Panc1 (cell line): Measurements from ENCODE around the gene DPH1.
A peak's percentile ranks its signal among the peaks of the same experiment; 100 is the strongest.

Experiments
- POLR2AphosphoS5 ChIP-seq: IDR thresholded peaks from 2 replicates; pipeline ENCODE4 v1.6.1; 2012; ENCODE audit warnings: mild to moderate bottlenecking, low read depth, low read length, moderate library complexity
- SIN3A ChIP-seq: IDR thresholded peaks from 2 replicates; pipeline ENCODE4 v1.6.1; 2012; ENCODE audit warnings: low read depth, mild to moderate bottlenecking, low read length, moderate library complexity, borderline replicate concordance; ENCODE audit not compliant: insufficient read depth
- TF ChIP-seq, protein P1 (sequence below): fragments of 450-650 bp; IDR thresholded peaks from 2 replicates; pipeline ENCODE4 v1.5.1; 2017; ENCODE audit warnings: mild to moderate bottlenecking
- TF ChIP-seq, protein P2 (sequence below), 2 experiments: IDR thresholded peaks; 2 replicates each; pipeline ENCODE4 v1.6.1; 2011 to 2012; ENCODE audit warnings: low read depth in 2 of 2, control low read depth in 1 of 2, low read length in 1 of 2, mild to moderate bottlenecking in 1 of 2, moderate library complexity in 1 of 2; ENCODE audit not compliant: insufficient read depth in 1 of 2

DNA sequence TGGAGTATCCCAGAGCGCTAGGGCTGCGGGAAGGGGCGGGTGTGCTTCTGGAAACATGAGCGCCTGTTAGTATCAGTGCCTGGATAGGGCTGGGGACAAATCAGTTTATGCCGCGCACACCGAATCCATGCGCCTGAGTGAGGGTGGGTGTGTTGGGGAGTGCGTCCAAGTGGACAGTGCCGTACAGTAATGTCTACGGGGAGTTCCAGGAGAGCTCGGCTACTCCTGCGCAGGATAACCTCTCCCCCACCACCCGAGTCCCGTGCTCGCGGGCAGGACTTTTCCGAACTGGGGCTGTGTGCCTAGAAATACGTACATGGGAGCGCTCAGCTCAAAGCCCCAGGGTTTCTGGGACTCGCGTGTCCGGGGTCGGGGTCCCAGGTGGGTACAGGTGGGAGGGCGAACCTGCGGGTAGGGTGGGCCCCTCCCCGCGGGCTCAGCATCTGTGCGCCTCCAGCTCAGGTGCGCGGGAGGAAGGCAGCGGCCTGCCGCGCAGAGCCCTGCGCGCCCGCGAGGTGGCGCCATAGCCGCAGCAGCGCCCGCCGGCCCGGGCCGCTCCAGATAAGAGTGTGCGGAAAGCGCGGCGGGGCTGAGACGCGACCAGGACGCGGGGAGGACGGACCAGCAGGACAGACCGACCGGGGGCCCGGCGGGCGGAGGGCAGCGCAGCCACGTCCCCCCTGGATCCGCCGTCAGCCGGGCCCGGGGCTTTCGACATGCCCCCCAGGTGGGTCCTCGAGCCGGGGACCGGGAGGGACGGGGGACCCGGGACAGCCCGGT lies 24.7 kb downstream of the DPH1 start, which contains the start of gene HIC1:
- TF ChIP-seq POLR2AphosphoS5 (no peak), SIN3A (no peak)
- TF ChIP-seq, protein P1, sequence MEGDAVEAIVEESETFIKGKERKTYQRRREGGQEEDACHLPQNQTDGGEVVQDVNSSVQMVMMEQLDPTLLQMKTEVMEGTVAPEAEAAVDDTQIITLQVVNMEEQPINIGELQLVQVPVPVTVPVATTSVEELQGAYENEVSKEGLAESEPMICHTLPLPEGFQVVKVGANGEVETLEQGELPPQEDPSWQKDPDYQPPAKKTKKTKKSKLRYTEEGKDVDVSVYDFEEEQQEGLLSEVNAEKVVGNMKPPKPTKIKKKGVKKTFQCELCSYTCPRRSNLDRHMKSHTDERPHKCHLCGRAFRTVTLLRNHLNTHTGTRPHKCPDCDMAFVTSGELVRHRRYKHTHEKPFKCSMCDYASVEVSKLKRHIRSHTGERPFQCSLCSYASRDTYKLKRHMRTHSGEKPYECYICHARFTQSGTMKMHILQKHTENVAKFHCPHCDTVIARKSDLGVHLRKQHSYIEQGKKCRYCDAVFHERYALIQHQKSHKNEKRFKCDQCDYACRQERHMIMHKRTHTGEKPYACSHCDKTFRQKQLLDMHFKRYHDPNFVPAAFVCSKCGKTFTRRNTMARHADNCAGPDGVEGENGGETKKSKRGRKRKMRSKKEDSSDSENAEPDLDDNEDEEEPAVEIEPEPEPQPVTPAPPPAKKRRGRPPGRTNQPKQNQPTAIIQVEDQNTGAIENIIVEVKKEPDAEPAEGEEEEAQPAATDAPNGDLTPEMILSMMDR: peak; percentile 95
- TF ChIP-seq, protein P2, sequence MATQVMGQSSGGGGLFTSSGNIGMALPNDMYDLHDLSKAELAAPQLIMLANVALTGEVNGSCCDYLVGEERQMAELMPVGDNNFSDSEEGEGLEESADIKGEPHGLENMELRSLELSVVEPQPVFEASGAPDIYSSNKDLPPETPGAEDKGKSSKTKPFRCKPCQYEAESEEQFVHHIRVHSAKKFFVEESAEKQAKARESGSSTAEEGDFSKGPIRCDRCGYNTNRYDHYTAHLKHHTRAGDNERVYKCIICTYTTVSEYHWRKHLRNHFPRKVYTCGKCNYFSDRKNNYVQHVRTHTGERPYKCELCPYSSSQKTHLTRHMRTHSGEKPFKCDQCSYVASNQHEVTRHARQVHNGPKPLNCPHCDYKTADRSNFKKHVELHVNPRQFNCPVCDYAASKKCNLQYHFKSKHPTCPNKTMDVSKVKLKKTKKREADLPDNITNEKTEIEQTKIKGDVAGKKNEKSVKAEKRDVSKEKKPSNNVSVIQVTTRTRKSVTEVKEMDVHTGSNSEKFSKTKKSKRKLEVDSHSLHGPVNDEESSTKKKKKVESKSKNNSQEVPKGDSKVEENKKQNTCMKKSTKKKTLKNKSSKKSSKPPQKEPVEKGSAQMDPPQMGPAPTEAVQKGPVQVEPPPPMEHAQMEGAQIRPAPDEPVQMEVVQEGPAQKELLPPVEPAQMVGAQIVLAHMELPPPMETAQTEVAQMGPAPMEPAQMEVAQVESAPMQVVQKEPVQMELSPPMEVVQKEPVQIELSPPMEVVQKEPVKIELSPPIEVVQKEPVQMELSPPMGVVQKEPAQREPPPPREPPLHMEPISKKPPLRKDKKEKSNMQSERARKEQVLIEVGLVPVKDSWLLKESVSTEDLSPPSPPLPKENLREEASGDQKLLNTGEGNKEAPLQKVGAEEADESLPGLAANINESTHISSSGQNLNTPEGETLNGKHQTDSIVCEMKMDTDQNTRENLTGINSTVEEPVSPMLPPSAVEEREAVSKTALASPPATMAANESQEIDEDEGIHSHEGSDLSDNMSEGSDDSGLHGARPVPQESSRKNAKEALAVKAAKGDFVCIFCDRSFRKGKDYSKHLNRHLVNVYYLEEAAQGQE (IDR thresholded peaks at IDR 0.05; ENCODE audit: insufficient read depth in 1 of 2, low read depth in 2 of 2, low read length in 1 of 2): no peak
